Fibroblast of the aortic adventitia (primary cell): ENCODE measurements around the gene CATSPERD. TPM values are rescaled to one million over a fixed set of nuclear protein-coding genes. Genes with fewer than 3 reads are reported as not detected.
"Not testable (repeated sequence)": the region's sequence is repeated elsewhere in the genome, so short reads cannot be mapped to it uniquely, and the experiment has no call there.

Source experiments
- DNase-seq: peaks from one replicate; pipeline ENCODE4 v3.0.0-alpha.2; 2010; ENCODE audit warnings: low read depth
- H3K4me3 ChIP-seq: 2 replicates; pipeline ENCODE4 v1.5.1; 2011; ENCODE audit warnings: low read depth, mild to moderate bottlenecking, control low read depth, low read length, moderate library complexity
- total RNA-seq: library from RNA; depleted of rRNA; stranded (reverse); fragments of >200 nt; gene quantifications from 2 replicates; pipeline ENCODE4 v1.2.3, GENCODE V29; 2012; ENCODE audit warnings: low replicate concordance
- TF ChIP-seq, protein P1 (sequence below): IDR thresholded peaks from 2 replicates; pipeline ENCODE4 v1.5.1; 2011; ENCODE audit warnings: mild to moderate bottlenecking, low read length, control low read depth, inconsistent platforms; ENCODE audit not compliant: insufficient read depth

Gene CATSPERD
- total RNA-seq, 1 donor: not detected

DNA sequence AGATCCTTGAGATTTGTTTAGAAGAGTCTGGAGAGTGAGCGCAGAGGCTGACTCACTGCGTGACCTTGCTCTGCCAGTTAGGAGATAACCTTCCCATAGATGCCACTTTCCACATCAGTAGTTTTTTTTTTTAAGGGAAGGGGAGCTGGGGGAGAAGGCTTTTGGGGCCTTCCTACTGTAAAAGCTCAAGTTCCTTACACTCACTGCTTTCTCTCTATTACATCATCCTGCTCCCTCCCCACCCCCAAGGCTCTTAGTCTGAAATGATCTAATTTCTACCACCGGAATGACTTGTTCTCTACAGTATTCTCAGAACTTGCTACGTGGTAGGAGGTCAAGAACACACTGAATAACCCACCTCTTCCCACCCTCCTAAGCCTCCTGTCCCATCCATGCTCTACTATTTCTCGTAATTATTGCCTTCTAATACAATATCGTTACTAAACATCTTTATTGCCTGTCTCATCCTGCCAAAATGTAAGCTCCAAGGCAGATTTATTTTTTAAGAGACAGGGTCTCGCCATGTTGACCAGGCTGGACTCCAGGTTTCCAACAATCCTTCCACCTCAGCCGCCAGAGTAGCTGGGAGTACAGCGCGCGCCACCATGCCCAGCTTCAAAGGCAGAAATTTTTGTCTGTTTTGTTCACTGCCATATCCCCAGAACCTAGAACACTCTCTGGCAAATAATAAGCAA lies 1.7 kb upstream of the CATSPERD start:
- TF ChIP-seq, protein P1, sequence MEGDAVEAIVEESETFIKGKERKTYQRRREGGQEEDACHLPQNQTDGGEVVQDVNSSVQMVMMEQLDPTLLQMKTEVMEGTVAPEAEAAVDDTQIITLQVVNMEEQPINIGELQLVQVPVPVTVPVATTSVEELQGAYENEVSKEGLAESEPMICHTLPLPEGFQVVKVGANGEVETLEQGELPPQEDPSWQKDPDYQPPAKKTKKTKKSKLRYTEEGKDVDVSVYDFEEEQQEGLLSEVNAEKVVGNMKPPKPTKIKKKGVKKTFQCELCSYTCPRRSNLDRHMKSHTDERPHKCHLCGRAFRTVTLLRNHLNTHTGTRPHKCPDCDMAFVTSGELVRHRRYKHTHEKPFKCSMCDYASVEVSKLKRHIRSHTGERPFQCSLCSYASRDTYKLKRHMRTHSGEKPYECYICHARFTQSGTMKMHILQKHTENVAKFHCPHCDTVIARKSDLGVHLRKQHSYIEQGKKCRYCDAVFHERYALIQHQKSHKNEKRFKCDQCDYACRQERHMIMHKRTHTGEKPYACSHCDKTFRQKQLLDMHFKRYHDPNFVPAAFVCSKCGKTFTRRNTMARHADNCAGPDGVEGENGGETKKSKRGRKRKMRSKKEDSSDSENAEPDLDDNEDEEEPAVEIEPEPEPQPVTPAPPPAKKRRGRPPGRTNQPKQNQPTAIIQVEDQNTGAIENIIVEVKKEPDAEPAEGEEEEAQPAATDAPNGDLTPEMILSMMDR: no peak
- peak overlapping the region; percentile 95 for H3K4me3 ChIP-seq
- peak; percentile 95 for DNase-seq

- peak; percentile 40 for DNase-seq
- peak overlapping the region; percentile 95 for H3K4me3 ChIP-seq
- TF ChIP-seq, protein P1: no peak
Observed at GRCh38 chr19:5719274-5719960, 1.0 kb upstream of the CATSPERD start.

GRCh38 chr19:5727453-5728050 lies 7.1 kb downstream of the CATSPERD start:
- DNase-seq: no peak
- H3K4me3 ChIP-seq: no peak overlapping the region
- TF ChIP-seq, protein P1: no peak

DNA sequence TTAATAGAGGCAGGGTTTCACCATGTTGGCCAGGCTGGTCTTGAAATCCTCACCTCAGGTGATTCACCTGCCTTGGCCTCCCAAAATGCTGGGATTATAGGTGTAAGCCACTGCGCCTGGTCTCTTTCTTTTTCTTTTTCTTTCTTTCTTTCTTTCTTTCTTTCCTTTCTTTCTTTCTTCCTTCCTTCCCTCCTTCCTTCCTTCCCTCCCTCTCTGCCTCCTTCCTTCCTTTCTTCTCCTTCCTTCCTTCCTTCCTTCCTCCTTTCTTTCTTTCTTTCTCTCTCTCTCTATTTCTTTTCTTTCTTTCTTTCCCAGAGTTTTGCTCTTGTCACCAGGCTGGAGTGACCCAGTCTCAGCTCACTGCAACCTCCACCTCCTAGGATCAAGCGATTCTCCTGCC lies 12.7 kb downstream of the CATSPERD start:
- H3K4me3 ChIP-seq, DNase-seq: not testable (repeated sequence)

DNA sequence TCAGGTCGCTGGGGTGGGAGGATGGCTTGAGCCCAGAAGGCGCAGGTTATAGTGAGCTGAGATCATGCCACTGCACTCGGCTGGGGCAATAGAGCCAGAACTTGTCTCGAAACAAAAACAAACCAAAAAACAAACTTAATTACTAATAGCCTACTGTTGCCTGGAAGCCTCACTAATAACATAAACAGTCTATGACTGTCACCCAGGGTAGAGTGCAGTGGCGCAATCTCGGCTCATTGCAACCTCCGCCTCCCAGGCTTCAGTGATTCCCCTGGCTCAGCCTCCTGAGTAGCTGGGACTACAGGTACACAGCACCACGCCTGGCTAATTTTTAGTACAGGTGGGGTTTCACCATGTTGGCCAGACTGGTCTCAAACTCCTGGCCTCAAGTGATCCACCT lies 18.0 kb downstream of the CATSPERD start:
- TF ChIP-seq, protein P1: no peak
- H3K4me3 ChIP-seq: no peak overlapping the region
- DNase-seq: no peak

DNA sequence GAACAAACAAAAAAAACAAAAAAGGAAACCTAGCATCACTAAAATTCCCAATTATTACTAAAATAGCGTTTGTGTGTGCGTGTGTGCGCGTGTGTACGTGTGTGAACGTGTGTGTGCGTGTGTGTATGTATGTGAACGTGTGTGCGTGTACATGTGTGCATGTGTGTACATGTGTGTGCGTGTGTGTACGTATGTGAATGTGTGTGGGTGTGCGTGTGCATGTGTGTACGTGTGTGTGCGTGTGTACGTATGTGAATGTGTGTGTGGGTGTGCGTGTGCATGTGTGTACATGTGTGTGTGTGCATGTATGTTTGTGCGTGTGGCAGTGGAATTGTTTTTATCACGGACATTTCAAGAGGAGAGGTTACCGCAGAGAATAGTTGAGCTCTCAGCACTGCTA lies 21.6 kb downstream of the CATSPERD start:
- DNase-seq: no peak
- TF ChIP-seq, protein P1: no peak
- no peak overlapping the region for H3K4me3 ChIP-seq

DNA sequence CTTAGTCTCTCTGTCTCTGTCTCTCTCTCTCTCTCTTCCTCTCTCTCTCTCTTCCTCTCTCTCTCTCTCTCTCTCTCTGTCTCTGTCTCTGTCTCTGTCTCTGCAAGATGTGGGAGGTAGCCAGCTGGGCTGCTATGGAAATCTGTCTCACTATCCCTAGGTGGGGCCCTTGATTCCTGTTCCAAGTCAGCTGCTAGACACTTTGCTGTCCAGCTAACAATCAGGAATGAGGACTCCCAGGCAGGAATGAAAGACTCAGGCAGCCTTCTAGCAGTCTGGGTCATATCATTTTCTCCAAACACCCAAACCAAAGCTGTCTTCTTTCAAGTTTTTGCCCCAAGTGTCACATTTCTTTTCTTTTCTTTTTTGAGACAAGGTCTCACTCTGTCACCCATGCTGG lies 23.2 kb downstream of the CATSPERD start:
- TF ChIP-seq, protein P1: no peak
- DNase-seq: peak; percentile 7
- no peak overlapping the region for H3K4me3 ChIP-seq

- H3K4me3 ChIP-seq, DNase-seq: not testable (repeated sequence)
Observed at GRCh38 chr19:5744999-5745398, 24.6 kb downstream of the CATSPERD start.

DNA sequence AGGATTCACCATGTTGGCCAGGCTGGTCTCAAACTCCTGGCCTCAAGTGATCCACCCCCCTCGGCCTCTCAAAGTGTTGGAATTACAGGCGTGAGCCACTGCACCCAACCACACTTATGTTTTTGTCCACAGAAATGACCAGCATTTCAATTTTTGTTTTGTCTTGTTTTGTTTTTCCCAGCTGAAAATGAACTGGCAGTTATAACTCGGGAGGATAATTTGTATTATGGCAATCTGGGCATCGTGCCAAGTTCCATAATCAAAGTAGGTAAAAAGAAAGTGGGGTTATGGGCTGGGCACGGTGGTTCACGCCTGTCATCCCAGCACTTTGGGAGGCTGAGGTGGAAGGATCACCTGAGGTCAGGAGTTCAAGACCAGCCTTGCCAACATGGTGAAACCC lies 28.5 kb downstream of the CATSPERD start:
- H3K4me3 ChIP-seq, DNase-seq: not testable (repeated sequence)
